AG04450 (cell line): Measurements from ENCODE around the gene ZFR2. TPM values are rescaled to one million over a fixed set of nuclear protein-coding genes. Genes with fewer than 3 reads are reported as not detected.

Experiments
- CTCF ChIA-PET: fragments of 300-600, 350-600 bp; formaldehyde crosslinking; extraction: SDS; loops from one replicate; lab custom pipeline; 2022; ENCODE audit warnings: antibody characterized with exemption, inconsistent platforms; lab: Charles Lee
- POLR2A ChIA-PET: fragments of 350-600 bp; formaldehyde crosslinking; extraction: SDS; loops from one replicate; lab custom pipeline; 2021; ENCODE audit warnings: antibody characterized with exemption, inconsistent platforms; lab: Yijun Ruan, JAX
- DNase-seq: peaks from one replicate; pipeline ENCODE4 v3.0.0-alpha.2; 2011; ENCODE audit warnings: low read depth, low spot score
- H3K27ac ChIP-seq: one replicate; pipeline ENCODE4 v1.5.1; 2012; ENCODE audit warnings: low read depth, low read length, control low read depth
- H3K27me3 ChIP-seq: one replicate; pipeline ENCODE4 v1.6.0; 2012; ENCODE audit warnings: low read length; ENCODE audit not compliant: control insufficient read depth, insufficient read depth
- H3K4me3 ChIP-seq: 2 replicates; pipeline ENCODE4 v1.5.1; 2011; ENCODE audit warnings: mild to moderate bottlenecking, low read depth, low read length, control low read depth
- H3K9me3 ChIP-seq: 2 replicates; pipeline ENCODE4 v1.5.1; 2012; ENCODE audit warnings: low read length; ENCODE audit not compliant: control insufficient read depth, insufficient read depth
- polyA plus RNA-seq: library from polyadenylated mRNA; depleted of rRNA; stranded (reverse); fragments of >200 nt; gene quantifications from 2 replicates; pipeline ENCODE4 v1.2.3, GENCODE V29; 2011
- TF ChIP-seq, protein P1 (sequence below): IDR thresholded peaks from 2 replicates; pipeline ENCODE4 v1.5.1; 2011; ENCODE audit warnings: low read depth, low read length, control low read depth, inconsistent platforms

ZFR2 gene
- polyA plus RNA-seq, 1 experiment = not detected

DNA sequence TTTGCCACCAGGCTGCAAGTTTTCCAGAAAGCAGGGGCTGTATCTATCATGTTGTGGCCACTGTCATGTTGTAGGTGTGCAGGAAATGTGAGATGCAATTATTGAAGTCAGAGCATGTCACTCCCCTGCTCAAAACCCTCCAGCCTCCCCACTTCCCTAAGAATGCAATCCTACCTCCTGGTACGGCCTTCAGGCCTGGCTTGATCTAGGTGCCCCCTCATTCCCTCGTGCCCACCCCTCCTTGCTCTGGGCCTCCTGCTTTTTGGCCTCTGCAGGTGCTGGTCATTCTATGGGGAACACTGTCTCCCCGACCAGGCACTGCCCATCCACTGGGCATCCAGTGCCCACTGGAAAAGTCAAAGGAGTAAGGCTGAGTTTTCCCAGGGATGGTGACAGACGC lies 54.2 kb downstream of the ZFR2 start:
- POLR2A ChIA-PET = no interaction called here
- peaks cover 3% of the 10 kb centered on the region; the same call in 1 of the 2 replicates for H3K9me3 ChIP-seq

GRCh38 chr19:3813473-3814392 lies 55.1 kb downstream of the ZFR2 start:
- DNase-seq = no peak
- ChIA-PET POLR2A (no interaction called here), CTCF (interaction anchor here (2.2 kb wide), 1 partner anchor 9 kb away, joined by 8 read pairs; no protein-coding TSS in a partner anchor)
- peaks cover 6% of the 10 kb centered on the region; the same call in 1 of the 2 replicates for H3K9me3 ChIP-seq
- TF ChIP-seq, protein P1, sequence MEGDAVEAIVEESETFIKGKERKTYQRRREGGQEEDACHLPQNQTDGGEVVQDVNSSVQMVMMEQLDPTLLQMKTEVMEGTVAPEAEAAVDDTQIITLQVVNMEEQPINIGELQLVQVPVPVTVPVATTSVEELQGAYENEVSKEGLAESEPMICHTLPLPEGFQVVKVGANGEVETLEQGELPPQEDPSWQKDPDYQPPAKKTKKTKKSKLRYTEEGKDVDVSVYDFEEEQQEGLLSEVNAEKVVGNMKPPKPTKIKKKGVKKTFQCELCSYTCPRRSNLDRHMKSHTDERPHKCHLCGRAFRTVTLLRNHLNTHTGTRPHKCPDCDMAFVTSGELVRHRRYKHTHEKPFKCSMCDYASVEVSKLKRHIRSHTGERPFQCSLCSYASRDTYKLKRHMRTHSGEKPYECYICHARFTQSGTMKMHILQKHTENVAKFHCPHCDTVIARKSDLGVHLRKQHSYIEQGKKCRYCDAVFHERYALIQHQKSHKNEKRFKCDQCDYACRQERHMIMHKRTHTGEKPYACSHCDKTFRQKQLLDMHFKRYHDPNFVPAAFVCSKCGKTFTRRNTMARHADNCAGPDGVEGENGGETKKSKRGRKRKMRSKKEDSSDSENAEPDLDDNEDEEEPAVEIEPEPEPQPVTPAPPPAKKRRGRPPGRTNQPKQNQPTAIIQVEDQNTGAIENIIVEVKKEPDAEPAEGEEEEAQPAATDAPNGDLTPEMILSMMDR = no peak
- H3K27ac ChIP-seq = no peak overlapping the region
- no peak overlapping the region for H3K4me3 ChIP-seq
- H3K27me3 ChIP-seq = peaks cover 15% of the 10 kb centered on the region

More for the DNA sequence above, 54.2 kb downstream of the ZFR2 start:
- DNase-seq = no peak
- CTCF ChIA-PET = no interaction called here
- H3K27me3 ChIP-seq = peaks cover 16% of the 10 kb centered on the region
- no peak overlapping the region for H3K4me3 ChIP-seq
- H3K27ac ChIP-seq = no peak overlapping the region
- TF ChIP-seq, protein P1 = no peak

DNA sequence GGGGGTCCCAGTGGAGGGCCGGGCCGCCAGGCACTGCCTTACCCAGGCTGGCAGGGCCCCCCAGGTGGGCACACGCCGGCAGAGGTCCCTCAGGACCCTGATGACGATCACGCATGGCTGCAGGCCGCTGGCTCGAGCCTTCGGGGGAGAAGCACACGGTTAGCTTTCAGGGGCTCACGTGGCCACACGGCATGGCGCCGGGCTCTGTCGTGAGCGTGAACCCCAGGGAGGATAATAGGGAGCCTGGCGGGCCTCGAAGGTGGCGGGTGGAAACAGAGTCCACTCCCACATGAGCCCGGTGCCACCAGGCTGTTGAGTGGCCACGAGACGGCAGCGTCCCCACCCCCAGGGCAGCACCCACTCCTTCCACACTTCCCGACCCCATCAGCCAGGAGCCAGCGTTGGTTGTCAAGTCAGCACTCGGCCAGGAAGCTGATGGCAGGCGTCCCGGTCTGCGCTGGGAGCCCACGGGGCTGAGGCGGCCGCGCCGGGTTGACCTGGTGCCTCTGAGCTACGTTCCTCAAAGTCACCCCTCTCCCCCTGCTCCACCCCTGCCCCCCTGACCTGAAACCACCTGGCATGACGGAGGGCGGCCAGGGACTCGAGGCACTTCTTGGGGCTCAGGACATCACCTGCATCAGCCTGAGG lies 58.0 kb downstream of the ZFR2 start:
- Histone ChIP-seq H3K27me3 (peaks cover 3% of the 10 kb centered on the region), H3K9me3 (peaks cover 23% of the 10 kb centered on the region), H3K4me3 (no peak overlapping the region), H3K27ac (no peak overlapping the region)
- no peak for DNase-seq
- TF ChIP-seq, protein P1 = no peak
- CTCF ChIA-PET = interaction anchor here (2.2 kb wide), 1 partner anchor 11 kb away, joined by 8 read pairs; no protein-coding TSS in a partner anchor
- POLR2A ChIA-PET = no interaction called here

- TF ChIP-seq, protein P1 = no peak
- CTCF ChIA-PET = no interaction called here
- POLR2A ChIA-PET = no interaction called here
- DNase-seq = no peak
- H3K27ac ChIP-seq = no peak overlapping the region
- H3K4me3 ChIP-seq = no peak overlapping the region
- H3K27me3 ChIP-seq = peaks cover 3% of the 10 kb centered on the region
- H3K9me3 ChIP-seq = peaks cover 23% of the 10 kb centered on the region
These were observed 58.7 kb downstream of the ZFR2 start for GRCh38 chr19:3809881-3810707.
